Loucy (cell line): ENCODE measurements around the gene ENDOG.

Source experiments
- EZH2phosphoT487 ChIP-seq: fragments of 200-600 bp; IDR thresholded peaks from 2 replicates; pipeline ENCODE4 v1.6.1; 2018; ENCODE audit warnings: antibody characterized with exemption, mild to moderate bottlenecking, moderate library complexity, borderline replicate concordance
- TF ChIP-seq, protein P1 (sequence below): fragments of 200-600 bp; sonication (generic); conservative IDR thresholded peaks from 2 replicates; pipeline ENCODE4 v1.5.1; 2014; ENCODE audit warnings: mild to moderate bottlenecking, antibody characterized with exemption, low read length

DNA sequence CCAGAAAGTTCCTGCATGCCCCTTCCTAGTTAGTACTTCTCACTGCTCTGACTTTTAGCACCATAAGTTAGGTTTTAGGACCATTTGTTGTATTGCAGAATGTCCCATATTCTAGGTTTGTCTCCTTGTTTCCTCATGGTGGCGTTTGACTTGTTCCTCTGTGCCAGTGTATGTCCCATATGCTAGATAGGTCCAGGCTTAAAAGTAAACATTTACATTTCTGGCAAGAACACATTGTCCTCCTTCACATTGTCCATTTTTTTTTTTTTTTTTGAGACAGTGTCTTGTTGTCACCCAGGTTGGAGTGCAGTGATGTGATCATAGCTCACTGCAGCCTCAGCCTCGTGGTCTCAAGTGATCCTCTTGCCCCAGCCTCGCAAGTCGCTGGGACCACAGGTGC lies 15.8 kb upstream of the ENDOG start:
- no peak for TF ChIP-seq EZH2phosphoT487
- TF ChIP-seq, protein P1, sequence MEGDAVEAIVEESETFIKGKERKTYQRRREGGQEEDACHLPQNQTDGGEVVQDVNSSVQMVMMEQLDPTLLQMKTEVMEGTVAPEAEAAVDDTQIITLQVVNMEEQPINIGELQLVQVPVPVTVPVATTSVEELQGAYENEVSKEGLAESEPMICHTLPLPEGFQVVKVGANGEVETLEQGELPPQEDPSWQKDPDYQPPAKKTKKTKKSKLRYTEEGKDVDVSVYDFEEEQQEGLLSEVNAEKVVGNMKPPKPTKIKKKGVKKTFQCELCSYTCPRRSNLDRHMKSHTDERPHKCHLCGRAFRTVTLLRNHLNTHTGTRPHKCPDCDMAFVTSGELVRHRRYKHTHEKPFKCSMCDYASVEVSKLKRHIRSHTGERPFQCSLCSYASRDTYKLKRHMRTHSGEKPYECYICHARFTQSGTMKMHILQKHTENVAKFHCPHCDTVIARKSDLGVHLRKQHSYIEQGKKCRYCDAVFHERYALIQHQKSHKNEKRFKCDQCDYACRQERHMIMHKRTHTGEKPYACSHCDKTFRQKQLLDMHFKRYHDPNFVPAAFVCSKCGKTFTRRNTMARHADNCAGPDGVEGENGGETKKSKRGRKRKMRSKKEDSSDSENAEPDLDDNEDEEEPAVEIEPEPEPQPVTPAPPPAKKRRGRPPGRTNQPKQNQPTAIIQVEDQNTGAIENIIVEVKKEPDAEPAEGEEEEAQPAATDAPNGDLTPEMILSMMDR, result no peak
